ENCODE data around the gene RBBP9. TPM values are rescaled to one million over a fixed set of nuclear protein-coding genes. Genes with fewer than 3 reads are reported as not detected.

The RBBP9 gene
- total RNA-seq, 2 donors from 2014 or later = 10.4 to 12.6 TPM

Small RNAs within 50 kb of the gene (microRNA-seq; reads per million reads assigned to microRNA genes)
- gene MIR3192 = 0 to 0.53 reads per million in 2 donors

Other genes with a start within 250 kb of the RBBP9 start
- gene ZNF133, start 208.7 kb downstream of the RBBP9 start, total RNA-seq = 1 to 10 TPM; 6.2 to 9.3 TPM
- 1 to 10 TPM; 1.6 to 1.8 TPM for gene DZANK1, start 30.2 kb downstream of the RBBP9 start, total RNA-seq
- 1 to 10 TPM; 4.5 to 4.7 TPM for gene POLR3F, start 29.8 kb downstream of the RBBP9 start, total RNA-seq
- gene SEC23B, start 10.7 kb upstream of the RBBP9 start, total RNA-seq = 10 to 100 TPM; 54.1 to 55.5 TPM
- 10 to 100 TPM; 63.0 to 63.3 TPM for gene SMIM26, start 70.2 kb upstream of the RBBP9 start, total RNA-seq
- 10 to 100 TPM; 17.1 to 20.8 TPM for gene DTD1, start 90.8 kb upstream of the RBBP9 start, total RNA-seq

All from left colon (tissue), 2 donors.